DMS79 treated with DMSO at 0.1 percent for 48 hours (cell line): ENCODE measurements around the gene HDAC8.
A peak's percentile ranks its signal among the peaks of the same experiment; 100 is the strongest.
"Not testable (repeated sequence)": the region's sequence is repeated elsewhere in the genome, so short reads cannot be mapped to it uniquely, and the experiment has no call there.

ENCODE experiments used
- DNase-seq: peaks from one replicate; lab custom pipeline; 2025; lab: John Stamatoyannopoulos, UW

The HDAC8 gene

DNA sequence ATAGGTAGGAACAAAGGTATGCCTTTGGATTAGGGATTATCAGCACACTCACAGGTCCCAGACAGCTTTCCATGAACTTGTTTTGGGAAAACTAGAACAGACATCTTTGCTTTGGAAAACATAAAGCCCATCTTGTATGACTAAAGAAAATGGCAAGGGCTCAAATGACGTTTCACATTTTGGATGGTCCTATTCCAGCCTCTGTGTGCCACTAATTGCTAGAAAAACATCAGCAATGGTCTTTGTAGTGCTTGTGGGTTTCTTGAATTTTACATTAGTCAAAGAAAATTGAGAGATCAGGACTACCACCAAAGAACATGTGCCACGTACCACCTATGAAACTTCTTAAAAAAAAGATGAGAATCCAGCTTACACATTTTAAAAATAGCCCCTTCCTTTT, 111.4 kb downstream of the HDAC8 start:
- no peak for DNase-seq

DNA sequence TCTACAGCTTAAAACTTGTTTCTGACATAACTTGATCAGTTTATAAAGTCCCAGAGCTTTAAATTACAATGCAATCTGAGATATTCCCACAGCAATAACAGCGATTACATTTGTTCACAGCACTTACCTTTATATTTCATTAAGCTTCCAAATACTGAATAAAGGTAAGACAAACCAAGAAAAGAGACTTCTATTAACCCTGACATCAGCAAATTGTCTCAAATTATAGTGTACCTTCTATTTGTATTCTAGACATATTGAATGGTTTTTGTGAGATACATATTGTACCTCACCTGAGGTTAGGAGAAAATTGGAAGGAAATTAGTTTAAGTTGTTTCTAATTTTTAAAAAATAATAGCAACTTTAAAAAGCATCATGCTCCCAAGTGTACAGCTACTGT, 111.9 kb downstream of the HDAC8 start:
- DNase-seq, result no peak

DNA sequence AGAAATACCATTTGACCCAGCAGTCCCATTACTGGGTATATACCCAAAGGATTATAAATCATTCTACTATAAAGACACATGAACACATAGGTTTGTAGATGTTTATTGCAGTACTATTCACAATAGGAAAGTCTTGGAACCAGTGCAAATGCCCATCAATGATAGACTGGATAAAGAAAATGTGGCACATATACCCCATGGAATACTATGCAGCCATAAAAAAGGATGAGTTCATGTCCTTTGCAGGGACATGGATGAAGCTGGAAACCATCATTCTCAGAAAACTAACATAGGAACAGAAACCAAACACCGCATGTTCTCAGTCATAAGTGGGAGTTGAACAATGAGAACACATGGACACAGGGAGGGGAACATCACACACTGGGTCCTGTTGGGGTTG, 123.6 kb downstream of the HDAC8 start:
- DNase-seq, result not testable (repeated sequence)

DNA sequence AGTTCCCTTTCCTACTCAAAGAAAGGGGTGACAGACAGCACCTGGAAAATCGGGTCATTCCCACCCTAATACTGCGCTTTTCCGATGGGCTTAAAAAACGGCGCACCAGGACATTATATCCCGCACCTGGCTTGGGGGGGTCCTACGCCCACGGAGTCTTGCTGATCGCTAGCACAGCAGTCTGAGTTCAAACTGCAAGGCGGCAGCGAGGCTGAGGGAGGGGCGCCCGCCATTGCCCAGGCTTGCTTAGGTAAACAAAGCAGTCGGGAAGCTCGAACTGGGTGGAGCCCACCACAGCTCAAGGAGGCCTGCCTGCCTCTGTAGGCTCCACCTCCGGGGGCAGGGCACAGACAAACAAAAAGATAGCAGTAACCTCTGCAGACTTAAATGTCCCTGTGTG, 131.9 kb downstream of the HDAC8 start:
- not testable (repeated sequence) for DNase-seq

DNA sequence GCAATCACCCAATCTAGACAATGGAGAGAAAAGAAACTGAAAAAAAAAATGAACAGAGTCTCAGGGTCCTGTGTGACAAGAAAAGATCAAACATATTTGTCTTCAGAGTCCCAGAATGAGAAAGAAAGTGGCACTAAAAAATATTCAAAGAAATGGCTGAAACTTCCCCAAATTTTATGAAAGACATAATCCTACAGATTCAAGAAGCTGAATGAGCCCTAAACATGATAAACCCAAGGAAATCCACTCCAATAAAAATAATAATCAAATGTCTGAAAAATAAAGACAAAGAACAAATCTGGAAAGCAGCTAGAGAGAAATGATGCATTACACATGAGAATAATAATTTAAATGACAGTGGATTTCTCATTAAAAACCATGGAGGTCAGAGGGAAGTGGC, 136.6 kb downstream of the HDAC8 start:
- no peak for DNase-seq

DNA sequence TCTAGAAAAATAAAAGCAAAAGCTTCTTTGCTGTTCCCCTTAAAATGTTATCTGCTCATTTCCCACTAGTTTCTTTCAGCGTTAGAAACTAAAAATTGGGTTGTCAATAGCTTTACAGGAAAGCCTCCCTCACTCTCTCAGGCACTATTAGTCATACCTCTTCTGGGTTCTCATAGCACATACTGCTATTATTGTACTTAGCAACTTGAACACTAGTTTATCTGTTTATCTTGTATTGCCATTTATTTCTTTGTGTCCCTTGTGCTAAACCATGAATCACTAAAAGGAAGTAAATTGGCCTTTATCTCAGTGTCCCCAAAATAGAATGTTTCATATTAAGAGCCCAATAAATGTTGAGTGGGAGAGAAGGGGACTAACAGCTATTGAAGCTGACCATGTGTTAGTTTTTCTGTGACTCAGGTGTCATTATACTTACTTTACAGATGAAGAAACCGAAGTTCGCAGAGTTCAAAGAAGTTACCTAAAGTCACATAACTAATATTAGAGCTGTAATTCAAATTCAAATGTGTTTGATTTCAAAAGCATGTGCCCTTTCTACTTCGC, 142.2 kb downstream of the HDAC8 start:
- DNase-seq, result no peak

DNA sequence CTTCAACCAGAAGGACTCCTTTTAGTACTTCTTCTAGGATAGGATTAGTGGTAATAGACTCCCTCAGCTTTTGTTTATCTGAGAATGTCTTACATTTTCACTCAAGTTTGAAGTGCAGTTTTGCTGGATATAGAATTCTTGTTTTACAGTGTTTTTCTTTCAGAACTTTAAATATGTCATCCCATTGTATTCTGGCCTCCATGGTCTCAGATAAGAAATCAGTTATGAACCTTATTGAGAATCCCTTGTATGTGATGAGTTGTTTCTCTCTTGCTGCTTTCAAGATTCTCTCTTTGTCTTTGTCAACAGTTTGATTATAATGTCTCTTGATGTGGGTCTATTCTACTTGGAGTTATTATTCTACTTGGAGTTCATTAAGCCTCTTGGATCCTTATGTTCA, 150.8 kb downstream of the HDAC8 start:
- DNase-seq, result no peak

DNA sequence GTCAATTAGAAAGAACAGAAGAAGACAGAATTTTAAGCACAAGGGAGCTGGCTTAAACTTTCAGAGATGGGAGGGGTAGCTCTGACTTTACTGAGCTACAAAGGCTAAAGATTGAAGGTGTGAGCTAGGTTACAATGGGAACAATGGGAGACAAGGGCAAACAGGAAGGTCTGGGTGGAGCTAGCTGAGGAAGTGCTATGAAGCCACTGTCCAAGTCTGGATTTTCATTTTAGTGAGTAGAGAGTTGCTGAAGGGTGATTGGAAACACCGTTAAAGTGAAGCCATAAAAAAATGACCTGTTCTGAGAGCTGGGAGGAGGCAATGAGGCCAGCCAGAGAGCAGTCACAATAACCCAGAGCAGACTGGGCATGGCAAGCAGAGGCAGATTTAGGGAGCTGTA, 162.7 kb downstream of the HDAC8 start:
- no peak for DNase-seq

DNA sequence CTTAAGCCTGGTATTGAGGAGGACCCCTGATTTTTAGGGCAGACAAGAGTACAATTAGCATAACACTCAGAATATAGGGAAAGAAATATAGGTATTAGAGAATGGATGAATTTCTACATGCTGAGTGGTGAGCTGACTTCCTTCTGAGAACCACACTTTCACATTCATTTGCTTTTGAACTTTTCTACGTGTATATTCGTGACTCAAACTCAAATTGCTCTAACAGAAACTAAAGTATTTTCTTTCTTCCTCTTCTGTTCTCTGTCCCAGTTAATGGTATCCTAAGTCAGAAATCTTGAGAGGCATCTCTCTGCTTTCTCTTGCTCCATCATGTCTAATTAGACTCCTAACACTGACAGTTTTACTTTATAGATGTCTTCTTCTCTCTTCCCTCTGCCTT, 163.8 kb downstream of the HDAC8 start:
- no peak for DNase-seq

DNA sequence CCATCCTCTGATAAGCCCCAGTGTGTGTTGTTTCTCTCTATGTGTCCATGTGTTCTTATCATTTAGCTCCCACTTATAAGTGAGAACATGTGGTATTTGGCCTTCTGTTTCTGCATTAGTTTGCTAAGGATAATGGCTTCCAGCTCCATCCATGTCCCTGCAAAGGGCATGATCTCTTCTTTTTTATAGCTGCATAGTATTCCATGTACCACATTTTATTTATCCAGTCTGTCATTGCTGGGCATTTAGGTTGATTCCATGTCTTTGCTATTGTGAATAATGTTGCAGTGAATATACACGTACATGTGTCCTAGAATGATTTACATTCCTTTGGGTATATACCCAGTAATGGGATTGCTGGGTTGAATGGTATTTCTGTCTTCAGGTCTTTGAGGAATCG, 167.5 kb downstream of the HDAC8 start:
- DNase-seq, result not testable (repeated sequence)

DNA sequence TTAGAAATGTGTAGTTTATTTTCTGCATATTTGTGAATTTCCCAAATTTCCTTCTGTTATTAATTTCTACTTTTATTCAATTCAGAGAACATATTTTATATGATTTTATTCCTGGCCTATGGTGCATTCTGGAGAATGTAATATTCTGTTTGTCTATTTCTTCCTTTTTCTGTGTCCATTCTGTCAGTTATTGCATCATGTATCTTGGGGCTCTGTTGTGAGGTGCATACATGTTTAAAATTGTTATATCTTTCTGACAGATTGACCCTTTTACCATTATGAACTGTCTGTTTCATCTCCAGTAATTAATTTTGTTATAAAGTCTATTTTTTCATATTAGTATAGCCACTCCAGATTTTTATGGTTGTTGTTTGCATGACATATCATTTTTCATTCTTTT, 170.0 kb downstream of the HDAC8 start:
- no peak for DNase-seq

DNA sequence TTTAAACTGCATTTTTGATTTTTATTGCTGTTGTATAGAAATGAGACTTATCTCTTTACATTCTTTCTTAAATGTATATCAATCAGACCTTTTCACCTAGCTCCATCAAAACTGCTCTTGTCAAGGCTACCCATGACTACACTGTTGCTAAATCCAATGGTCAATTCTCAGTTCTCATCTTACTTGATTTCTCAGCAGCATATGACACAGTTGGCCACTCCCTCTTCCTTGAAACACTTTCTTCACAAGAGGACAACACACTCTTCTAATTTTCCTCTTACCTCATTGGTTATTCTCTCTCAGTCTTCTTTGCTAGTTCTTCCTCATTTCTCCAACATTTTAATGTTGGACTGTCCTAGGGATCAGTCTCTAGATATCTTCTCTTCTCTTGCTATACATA, 172.8 kb downstream of the HDAC8 start:
- DNase-seq, result no peak

DNA sequence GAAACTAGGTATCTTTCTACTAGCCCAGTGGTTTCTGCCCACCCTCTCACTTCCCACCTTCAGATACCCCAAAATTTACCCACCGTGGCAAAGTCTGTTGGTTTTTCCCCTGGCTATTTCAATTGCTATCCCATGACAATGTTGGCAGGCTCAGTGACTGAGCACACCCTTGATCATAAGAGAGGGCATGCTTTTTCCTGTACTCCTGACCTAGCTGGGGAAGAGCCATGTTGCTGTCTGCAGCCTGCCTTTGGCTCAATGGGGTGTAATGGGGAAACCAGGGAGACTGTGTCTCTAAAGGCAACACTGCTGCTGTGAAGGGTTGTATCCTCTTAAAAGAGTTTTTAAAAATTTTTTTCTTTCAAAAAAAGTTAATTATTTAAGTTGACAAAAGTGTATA, 176.5 kb downstream of the HDAC8 start:
- no peak for DNase-seq

DNA sequence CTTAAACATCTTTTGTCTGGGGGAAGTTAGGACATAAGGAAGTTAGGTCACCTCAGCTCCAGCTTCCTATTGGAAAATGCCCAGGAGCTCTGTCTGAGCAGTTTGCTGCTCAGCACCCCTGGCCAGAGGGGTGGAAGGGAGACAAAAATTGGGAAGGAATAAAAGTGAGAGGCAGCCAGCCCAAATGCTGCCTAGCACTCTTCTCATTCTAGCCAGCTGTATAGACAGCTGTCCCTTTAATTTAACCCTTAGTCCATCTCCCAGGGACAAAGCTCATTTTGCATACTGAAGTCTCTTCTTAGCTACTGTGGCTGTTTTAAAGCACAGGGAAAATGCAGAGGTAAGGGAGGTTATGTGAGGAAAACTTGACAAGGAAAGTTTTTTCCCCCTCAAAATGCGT, 177.4 kb downstream of the HDAC8 start:
- no peak for DNase-seq

DNA sequence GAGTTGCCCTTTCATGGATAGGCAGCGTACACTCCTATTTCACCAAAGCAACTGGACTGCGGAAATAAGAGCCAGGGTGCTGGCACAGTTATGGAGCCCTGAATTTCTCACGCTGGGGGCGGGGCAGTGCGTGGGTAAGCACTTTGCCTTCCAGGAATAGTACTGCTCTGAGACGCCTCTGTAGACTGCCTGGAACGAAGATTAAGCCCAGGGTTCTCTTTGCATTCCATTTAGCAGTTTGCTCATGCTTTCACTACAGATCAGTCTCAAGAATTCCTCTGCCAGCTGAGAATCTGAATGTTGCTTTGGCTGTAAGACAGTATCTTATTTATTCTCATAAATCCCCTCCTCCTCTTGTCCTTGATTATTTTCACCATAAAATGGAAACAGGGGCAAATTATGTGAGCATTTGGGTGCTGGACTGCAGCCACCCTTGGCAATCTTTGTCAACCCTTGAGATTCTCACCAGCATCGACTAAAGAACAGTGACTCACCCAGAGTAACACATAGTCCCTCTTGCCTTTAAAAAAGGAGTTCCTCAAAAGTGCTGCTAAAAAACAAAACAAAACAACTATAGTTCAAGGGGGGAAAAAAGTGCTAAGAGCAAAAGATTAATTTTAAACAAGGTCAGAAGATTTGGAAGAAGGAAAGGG, 178.0 kb downstream of the HDAC8 start:
- DNase-seq, result no peak

DNA sequence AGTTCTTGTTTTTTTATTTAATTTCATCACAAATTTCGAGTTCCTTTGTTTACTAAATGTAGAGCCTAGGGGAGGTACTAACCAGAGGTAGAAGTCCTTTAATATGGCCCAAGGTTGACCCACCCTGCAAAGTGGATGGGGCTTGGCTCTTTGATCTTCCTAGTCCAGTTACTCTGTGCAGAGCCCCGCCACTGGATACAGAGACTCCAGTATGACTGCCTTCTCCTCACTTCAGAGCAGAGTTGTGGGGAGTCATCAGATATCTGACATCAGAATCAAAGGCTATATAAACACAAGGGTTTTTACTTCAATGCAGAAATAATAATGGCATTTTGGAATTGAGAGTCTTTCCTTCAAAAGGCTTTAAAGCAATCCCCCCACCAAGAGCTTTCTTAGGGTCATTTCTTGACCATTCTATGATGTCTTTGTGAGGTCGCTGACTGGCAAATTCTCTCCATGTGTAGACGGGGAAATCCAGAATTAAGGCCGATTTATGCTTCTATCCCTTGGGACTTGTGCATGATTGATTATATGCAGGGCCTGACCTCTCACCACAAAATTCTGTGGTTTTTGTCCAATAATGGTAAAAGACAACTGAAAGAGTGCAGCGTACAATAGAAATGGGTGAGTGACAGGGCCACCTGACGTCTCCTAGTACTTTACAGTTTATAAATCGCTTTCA, 178.7 kb downstream of the HDAC8 start:
- no peak for DNase-seq

DNA sequence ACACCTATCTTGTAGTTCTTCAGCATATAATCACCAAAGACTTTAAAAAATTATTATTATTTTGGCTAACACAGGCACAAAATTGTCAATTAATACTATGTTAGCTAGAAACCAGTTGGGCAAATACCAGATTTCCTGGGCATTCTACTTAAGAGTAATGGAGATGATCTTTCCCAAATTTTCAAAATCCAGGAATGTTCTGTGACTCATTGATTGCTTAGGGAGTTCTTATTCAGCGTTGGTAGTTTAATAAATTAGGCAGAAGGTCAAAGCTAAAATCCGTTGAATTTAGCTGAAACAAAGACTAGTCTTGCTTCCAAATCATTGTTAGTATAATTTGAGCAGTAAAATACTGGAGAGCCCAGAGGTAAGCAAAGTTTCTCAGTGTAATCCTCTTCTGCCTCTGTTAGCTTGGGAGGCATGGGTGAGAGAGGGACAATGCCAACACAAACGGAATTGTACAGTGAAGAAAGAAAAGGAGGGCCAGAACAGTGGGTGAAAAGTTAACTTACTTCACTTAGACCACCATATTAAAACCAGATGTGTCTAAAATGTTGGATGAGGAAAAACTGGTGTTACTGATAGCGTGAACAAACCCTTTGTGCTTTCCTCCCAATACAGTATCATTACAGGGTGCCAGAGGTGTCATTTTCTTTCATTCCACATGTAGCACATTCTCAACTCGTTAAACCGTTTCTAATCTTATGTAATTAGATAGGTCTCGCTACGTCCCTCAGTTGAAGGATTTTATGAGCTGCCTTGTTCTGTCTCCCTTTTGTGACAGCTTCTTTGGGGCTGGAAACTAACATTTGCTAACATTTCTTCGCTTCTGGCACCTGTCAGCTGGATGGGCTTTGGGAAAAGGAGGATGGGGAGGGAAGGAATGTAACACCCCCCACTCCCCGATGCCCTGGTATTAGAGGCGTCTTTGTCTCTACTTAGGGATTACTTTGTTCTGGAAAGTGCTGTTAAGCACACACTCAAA, 179.5 kb downstream of the HDAC8 start:
- no peak for DNase-seq

DNA sequence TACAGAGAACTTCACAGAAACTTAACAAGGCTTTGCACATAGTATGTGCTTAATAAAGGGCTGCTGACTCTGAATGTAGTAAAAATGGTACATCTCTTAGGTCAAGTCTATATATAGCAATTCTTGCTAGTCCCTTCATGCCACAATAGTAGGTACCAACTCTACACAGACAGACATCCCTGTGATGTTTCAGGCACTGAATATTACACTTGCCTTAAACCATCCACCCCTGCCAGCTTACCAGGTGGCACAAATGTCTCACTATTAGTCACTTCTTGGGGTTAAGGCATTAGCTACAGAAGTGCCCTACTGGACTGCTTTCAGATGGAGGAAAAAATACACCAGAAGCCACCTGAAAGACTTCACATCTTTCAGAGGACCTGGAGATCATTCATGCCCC, 180.6 kb downstream of the HDAC8 start:
- DNase-seq, result no peak

DNA sequence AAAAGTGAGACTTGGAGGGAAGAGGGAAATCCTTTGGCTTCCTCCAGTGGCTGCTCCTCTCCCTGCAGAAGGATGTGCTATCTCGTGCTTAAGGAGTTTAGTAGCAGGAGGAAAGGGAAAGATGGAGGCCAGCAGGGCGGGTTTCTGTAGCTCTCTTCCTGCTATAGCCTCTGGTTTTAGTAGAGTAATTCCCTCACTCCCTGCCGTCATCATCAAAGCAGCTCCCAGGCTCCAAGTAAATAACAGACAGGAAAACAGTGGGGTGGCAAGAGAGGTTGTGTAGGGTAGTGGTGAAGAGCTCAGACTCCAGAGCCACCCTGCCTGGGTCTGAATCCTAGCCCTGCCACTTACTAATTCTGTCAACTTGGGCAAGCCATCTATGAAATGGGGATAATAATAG, 185.4 kb downstream of the HDAC8 start:
- DNase-seq, result no peak

DNA sequence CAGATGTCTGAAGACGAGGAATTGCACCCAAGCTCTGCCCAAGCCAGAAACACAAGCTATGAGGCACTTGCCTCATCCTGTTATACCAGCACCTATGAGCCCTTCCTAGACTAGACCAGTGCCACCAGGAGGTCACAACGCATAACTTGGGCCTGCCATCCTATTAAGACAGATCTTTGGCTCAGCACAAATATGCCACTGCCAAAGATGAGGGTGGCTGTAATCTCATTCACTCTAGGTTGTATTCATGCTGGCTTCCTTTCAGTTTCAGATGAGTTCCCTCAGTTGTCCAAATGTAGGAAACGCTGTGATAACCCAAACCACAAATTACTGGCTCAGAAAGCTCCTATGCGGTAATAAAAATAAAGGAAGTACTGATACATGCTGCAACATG, 190.4 kb downstream of the HDAC8 start:
- DNase-seq, result peak; percentile 7

DNA sequence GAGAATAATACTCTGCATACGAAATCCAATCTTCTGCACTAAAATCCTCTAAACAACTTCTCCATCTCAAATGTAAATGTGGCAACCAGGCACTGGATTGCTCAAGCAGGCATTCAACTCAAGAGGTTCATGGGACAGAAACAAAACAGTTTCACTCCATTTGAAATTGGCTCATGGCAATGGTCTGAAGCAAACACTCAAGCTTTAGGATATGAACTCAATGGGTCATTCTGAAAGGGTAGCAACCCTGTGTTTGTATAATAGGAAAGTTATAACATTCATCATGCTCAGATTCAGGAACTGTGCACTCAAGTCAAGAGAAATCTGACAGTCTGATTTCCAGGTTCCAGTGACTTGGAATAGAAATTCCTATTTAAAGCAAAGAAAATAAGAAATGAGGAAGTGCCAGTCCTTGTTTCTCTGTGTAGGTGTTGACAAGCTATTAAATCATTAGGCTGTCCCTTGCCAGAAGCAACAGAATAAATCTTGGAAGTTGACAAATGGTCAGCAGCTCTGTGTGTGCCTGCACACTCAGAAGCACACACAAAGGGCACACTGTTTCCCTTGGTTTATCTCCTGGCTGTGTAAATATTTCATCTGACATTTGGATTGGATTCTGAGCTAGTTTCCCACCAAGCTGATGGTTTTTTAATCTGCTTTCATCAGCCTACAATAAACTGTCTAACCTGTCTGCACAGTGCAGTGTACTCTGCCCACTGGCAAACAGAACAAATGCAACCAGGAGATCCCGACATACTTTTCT, 191.0 kb downstream of the HDAC8 start:
- DNase-seq, result peak; percentile 76

DNA sequence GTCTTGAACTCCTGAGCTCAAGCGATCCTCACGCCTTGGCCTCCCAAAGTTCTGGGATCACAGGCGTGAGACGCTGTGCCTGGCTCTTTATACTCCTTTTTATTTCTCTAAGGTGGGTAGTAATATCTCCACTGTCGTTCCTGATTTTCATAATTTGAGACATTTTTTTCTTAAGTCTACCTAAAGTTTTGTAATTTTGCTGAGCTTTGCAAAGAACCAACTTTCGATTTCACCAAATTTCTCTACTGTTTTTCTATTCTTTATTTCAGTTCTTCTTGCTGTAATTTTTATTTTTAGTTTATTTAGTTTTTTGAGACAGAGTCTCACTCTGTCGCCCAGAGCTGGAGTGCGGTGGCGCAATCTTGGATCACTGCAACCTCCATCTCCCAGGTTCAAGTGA, 196.5 kb downstream of the HDAC8 start:
- no peak for DNase-seq
